OCI-LY3 (cell line): Measurements from ENCODE around the gene GGCT.

Experiments used
- EZH2phosphoT487 ChIP-seq: fragments of 200-600 bp; shearing (Covaris generic); IDR thresholded peaks from 2 replicates; pipeline ENCODE4 v1.6.1; 2018; ENCODE audit warnings: antibody characterized with exemption, mixed run types, low read depth
- TF ChIP-seq, protein P1 (sequence below): fragments of 200-600, 300-600 bp; sonication (generic); IDR thresholded peaks from 2 replicates; pipeline ENCODE4 v1.5.1; 2014; ENCODE audit warnings: antibody characterized with exemption, low read length, low read depth

DNA sequence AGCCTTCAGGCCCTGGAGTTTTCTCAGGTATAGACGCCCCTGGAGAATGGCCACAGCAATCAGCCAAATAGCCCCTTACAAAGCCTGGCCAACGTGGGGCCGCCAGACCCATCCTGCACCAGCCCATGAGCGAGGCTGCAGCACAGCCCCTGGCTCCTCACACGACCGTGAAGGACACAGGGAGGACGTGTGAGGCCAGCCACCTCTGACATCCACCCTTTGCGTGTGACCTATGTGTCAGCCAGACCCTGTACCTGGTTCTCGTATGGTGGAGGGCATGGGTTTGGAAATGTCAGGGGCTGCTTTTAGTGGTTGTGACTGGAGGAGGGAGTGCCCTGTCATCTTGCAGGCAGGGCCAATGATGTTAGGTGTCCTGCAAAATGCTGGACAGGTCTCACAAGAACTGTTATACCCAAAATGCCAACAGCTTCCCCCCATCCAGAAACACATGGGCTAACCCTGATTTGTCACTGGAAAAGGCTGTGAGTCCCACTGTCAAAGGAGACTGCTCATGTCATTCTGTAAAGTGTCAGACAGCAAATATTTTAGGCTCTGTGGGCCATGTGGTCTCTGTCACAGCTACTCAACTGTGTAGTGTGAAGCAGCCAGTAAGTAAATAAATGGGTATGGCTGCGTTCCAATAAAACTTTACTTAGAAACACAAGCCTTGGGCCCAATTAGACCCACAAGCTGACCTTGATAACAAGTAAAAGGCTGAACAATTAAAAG, 56.0 kb downstream of the GGCT start:
- TF ChIP-seq, protein P1, sequence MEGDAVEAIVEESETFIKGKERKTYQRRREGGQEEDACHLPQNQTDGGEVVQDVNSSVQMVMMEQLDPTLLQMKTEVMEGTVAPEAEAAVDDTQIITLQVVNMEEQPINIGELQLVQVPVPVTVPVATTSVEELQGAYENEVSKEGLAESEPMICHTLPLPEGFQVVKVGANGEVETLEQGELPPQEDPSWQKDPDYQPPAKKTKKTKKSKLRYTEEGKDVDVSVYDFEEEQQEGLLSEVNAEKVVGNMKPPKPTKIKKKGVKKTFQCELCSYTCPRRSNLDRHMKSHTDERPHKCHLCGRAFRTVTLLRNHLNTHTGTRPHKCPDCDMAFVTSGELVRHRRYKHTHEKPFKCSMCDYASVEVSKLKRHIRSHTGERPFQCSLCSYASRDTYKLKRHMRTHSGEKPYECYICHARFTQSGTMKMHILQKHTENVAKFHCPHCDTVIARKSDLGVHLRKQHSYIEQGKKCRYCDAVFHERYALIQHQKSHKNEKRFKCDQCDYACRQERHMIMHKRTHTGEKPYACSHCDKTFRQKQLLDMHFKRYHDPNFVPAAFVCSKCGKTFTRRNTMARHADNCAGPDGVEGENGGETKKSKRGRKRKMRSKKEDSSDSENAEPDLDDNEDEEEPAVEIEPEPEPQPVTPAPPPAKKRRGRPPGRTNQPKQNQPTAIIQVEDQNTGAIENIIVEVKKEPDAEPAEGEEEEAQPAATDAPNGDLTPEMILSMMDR, result no peak
- no peak for TF ChIP-seq EZH2phosphoT487
